K562 (cell line): ENCODE data around the gene ENKUR. TPM values are rescaled to one million over a fixed set of nuclear protein-coding genes. Genes with fewer than 3 reads are reported as not detected.

Experiments used
- ATAC-seq: fragments of 200-7000 bp; cut with Tn5 transposase; 3 replicates; pipeline ENCODE4 v1.9.1; 2020; ENCODE audit warnings: moderate library complexity
- BruUV-seq: library from RNA; stranded (reverse); fragments of 400-500 nt; replicated peaks from 2 replicates; lab custom pipeline; 2021; lab: Mats Ljungman, UMichigan
- CTCF ChIA-PET: fragments of 300-600 bp; formaldehyde crosslinking; extraction: SDS; loops from one replicate; lab custom pipeline; 2021; ENCODE audit warnings: low intra/inter-chr PET ratio; lab: Yijun Ruan, JAX
- POLR2A ChIA-PET: fragments of 300-600, 350-650 bp; sonication (Branson Sonifier 250); formaldehyde crosslinking; extraction: SDS; loops from one replicate; lab custom pipeline; 2021; ENCODE audit warnings: antibody characterized with exemption, inconsistent platforms; lab: Yijun Ruan, JAX
- DNase-seq, 4 experiments: peaks; one replicate each; pipeline versions ENCODE4 v3.0.0 to v3.0.0-alpha.2; 2011 to 2018; ENCODE audit warnings: low spot score in 3 of 4, mixed read lengths in 3 of 4; ENCODE audit errors: extremely low read depth in 1 of 4
- FAIRE-seq: peaks from 2 replicates; lab custom pipeline; 2011; peaks lifted over from hg19 to GRCh38; lab: Jason Lieb, UNC
- H2AFZ ChIP-seq: 2 replicates; pipeline ENCODE4 v1.6.0; 2011; ENCODE audit warnings: low read depth, low read length, control low read depth, inconsistent platforms
- H3K27ac ChIP-seq: fragments of 200-600 bp; 3 replicates; pipeline ENCODE4 v1.8.0; 2011; ENCODE audit warnings: low read depth, mild to moderate bottlenecking, control low read depth, inconsistent platforms, low read length, moderate library complexity, mixed read lengths; ENCODE audit errors: extremely low read depth
- H3K27me3 ChIP-seq, 2 experiments: fragments of 300-600 bp in 1 of 2; 2 replicates in 1 of 2; 3 replicates in 1 of 2; pipeline versions ENCODE4 v1.6.0 to v1.8.0; 2011; ENCODE audit warnings: inconsistent platforms in 2 of 2, low read length in 2 of 2, mild to moderate bottlenecking in 1 of 2, mixed read lengths in 1 of 2, moderate library complexity in 1 of 2; ENCODE audit not compliant: control insufficient read depth in 2 of 2, insufficient read depth in 2 of 2
- H3K36me3 ChIP-seq: fragments of 300-600 bp; 3 replicates; pipeline ENCODE4 v1.8.0; 2011; ENCODE audit warnings: mild to moderate bottlenecking, low read length, inconsistent platforms; ENCODE audit not compliant: control insufficient read depth, insufficient read depth
- H3K4me1 ChIP-seq, 2 experiments: fragments of 200-600 bp in 1 of 2; replicated peaks in 1 of 2; 2 replicates in 1 of 2; 3 replicates in 1 of 2; pipeline versions ENCODE4 v1.5.1 to v1.8.0; 2011; ENCODE audit warnings: inconsistent platforms in 2 of 2, low read length in 2 of 2, mild to moderate bottlenecking in 1 of 2, mixed read lengths in 1 of 2, moderate library complexity in 1 of 2; ENCODE audit not compliant: control insufficient read depth in 2 of 2, insufficient read depth in 2 of 2
- H3K4me2 ChIP-seq: 2 replicates; pipeline ENCODE4 v1.6.1; 2011; ENCODE audit warnings: low read length, control low read depth, inconsistent platforms, mixed read lengths; ENCODE audit not compliant: insufficient read depth
- H3K4me3 ChIP-seq: fragments of 200-600 bp; sonication (generic), shearing (Covaris generic); 2 replicates; pipeline ENCODE4 v1.5.1; 2016; ENCODE audit warnings: control low read depth, inconsistent platforms
- H3K79me2 ChIP-seq: fragments of 200-600 bp; 3 replicates; pipeline ENCODE4 v1.8.0; 2011; ENCODE audit warnings: low read length, inconsistent platforms; ENCODE audit not compliant: control insufficient read depth, insufficient read depth
- H3K9ac ChIP-seq, 2 experiments: 2 replicates each; pipeline versions ENCODE4 v1.6.0 to v1.6.1; 2011; ENCODE audit warnings: low read depth in 2 of 2, low read length in 2 of 2, control low read depth in 1 of 2, inconsistent platforms in 1 of 2, mild to moderate bottlenecking in 1 of 2, mixed read lengths in 1 of 2; ENCODE audit not compliant: insufficient read depth in 1 of 2
- H3K9me1 ChIP-seq: one replicate; pipeline ENCODE4 v1.6.0; 2011; ENCODE audit warnings: inconsistent platforms, mild to moderate bottlenecking, low read length, moderate library complexity; ENCODE audit not compliant: control insufficient read depth, insufficient read depth
- H3K9me3 ChIP-seq: replicated peaks from 2 replicates; pipeline ENCODE4 v1.5.1; 2011; ENCODE audit warnings: low read depth, low read length, inconsistent platforms; ENCODE audit not compliant: control insufficient read depth, insufficient read depth
- H4K20me1 ChIP-seq: replicated peaks from 2 replicates; pipeline ENCODE4 v1.6.1; 2011; ENCODE audit warnings: low read length, inconsistent platforms, mixed read lengths; ENCODE audit not compliant: control insufficient read depth, insufficient read depth
- BRD4 ChIP-seq: fragments of 200-600 bp; sonication (generic); IDR thresholded peaks from 2 replicates; pipeline ENCODE4 v1.6.1; 2017; ENCODE audit warnings: inconsistent platforms
- CREBBP ChIP-seq: IDR thresholded peaks from one replicate; pipeline ENCODE4 v1.6.1; 2012; ENCODE audit warnings: low read depth, mild to moderate bottlenecking, control low read depth, inconsistent platforms, low read length
- CREM ChIP-seq: IDR thresholded peaks from 2 replicates; pipeline ENCODE4 v1.6.1; 2014; ENCODE audit warnings: antibody characterized with exemption, low read depth
- HES1 ChIP-seq: fragments of 450-650 bp; IDR thresholded peaks from 2 replicates; pipeline ENCODE4 v1.6.1; 2016; ENCODE audit warnings: low read depth, mild to moderate bottlenecking, moderate library complexity
- MEF2A ChIP-seq: IDR thresholded peaks from 2 replicates; pipeline ENCODE4 v1.6.1; 2011; ENCODE audit warnings: low read depth, mild to moderate bottlenecking, low read length, moderate library complexity; ENCODE audit not compliant: control insufficient read depth
- MTA3 ChIP-seq: fragments of 450-650 bp; formaldehyde crosslinking; IDR thresholded peaks from 2 replicates; pipeline ENCODE4 v1.6.1; 2017; ENCODE audit warnings: mild to moderate bottlenecking, borderline replicate concordance
- SETDB1 ChIP-seq: IDR thresholded peaks from one replicate; pipeline ENCODE4 v1.6.1; 2012; ENCODE audit warnings: low read length, control low read depth, inconsistent platforms
- SFPQ ChIP-seq: fragments of 200-400 bp; formaldehyde crosslinking; IDR thresholded peaks from 2 replicates; pipeline ENCODE4 v1.6.1; 2017; ENCODE audit warnings: mild to moderate bottlenecking, low read depth, low read length, moderate library complexity
- SRSF7 ChIP-seq: fragments of 200-400 bp; formaldehyde crosslinking; optimal IDR thresholded peaks from 2 replicates; pipeline ENCODE3; 2017; ENCODE audit warnings: mild to moderate bottlenecking, low read depth, low read length
- ZNF384 ChIP-seq: IDR thresholded peaks from 2 replicates; pipeline ENCODE4 v1.6.1; 2012; ENCODE audit warnings: low read depth, low read length, improper control_type of control experiment
- ZNF395 ChIP-seq: fragments of 200-800 bp; sonication (Bioruptor generic); IDR thresholded peaks from 2 replicates; pipeline ENCODE4 v1.6.1; 2017; ENCODE audit warnings: missing genetic modification characterization, missing compliant biosample characterization
- ZNF764 ChIP-seq: fragments of 250-450 bp; sonication (Bioruptor Pico); IDR thresholded peaks from 2 replicates; pipeline ENCODE4 v1.4.0; 2020; ENCODE audit warnings: low read depth, mild to moderate bottlenecking, moderate library complexity
- WGBS: fragments of 100-300 bp; shearing (Covaris generic); methylation state at CpG from one replicate; pipeline ENCODE4 v1.1.6; 2016; ENCODE audit warnings: low coverage, mixed read lengths; ENCODE audit not compliant: insufficient coverage; ENCODE audit errors: missing lambda C conversion rate; 5-methylcytosine and 5-hydroxymethylcytosine counted together
- in situ Hi-C: fragments of 300-500 bp; cut with MboI; formaldehyde crosslinking; loops from 4 replicates; pipeline ENCODE4 v1.15.0; 2018; ENCODE audit warnings: inconsistent platforms, mixed read lengths
- intact Hi-C: fragments of 100-400 bp; cut with micrococcal nuclease; formaldehyde crosslinking; loops from 2 replicates; pipeline ENCODE4 v1.14.2; 2022
- polyA plus RNA-seq, 8 experiments: library from polyadenylated mRNA; depleted of rRNA in 4 of 8; stranded (reverse) in 5 of 8; unstranded in 3 of 8; fragments of >200 nt; fragmentation: Nextera tagmentation in 2 of 8; fragmentation: Illumina TruSeq in 1 of 8; extraction: Ambion mirVana in 2 of 8; extraction: Trizol in 1 of 8; gene quantifications; 2 replicates each; pipeline versions ENCODE4 v1.2.1 to v1.2.3, GENCODE V29; 2011 to 2014; ENCODE audit warnings: inconsistent platforms in 1 of 8, missing spikeins in 1 of 8
- total RNA-seq, 7 experiments: library from RNA; depleted of rRNA in 6 of 7; stranded (reverse); fragments of >200 nt in 6 of 7; fragmentation: Illumina TruSeq in 2 of 7; extraction: Trizol in 2 of 7; gene quantifications; 2 replicates each; pipeline versions ENCODE4 v1.2.1 to v1.2.3, GENCODE V29; 2011 to 2021; ENCODE audit warnings: low replicate concordance in 1 of 7

Gene ENKUR
- total and polyA plus RNA-seq, 9 of the 15 experiments (the other 6 are each of a cell fraction or from before 2014, with no cell fraction given), result 0.06 to 0.46 (median 0.20) TPM

GRCh38 chr10:24991298-24991697 is 24.7 kb downstream of the ENKUR start:
- H3K36me3 ChIP-seq, result no peaks in the 10 kb centered on the region
- no peak overlapping the region for H3K4me3 ChIP-seq
- no peak overlapping the region for H3K9ac ChIP-seq
- peaks cover 9 to 11% of the 10 kb centered on the region in 2 experiments for H3K4me1 ChIP-seq
- DNase-seq (no peak), FAIRE-seq (no peak), ATAC-seq (no peak)
- no peak overlapping the region for H3K4me2 ChIP-seq
- 70% methylated on average over 13 of the region's 13 CpGs for WGBS
- H3K9me1 ChIP-seq, result no peaks in the 10 kb centered on the region
- CTCF ChIA-PET, result no interaction called here
- no TSS peak for BruUV-seq
- POLR2A ChIA-PET, result no interaction called here
- no peaks in the 10 kb centered on the region for H4K20me1 ChIP-seq
- no peaks in the 10 kb centered on the region for H3K27me3 ChIP-seq
- H3K79me2 ChIP-seq, result no peaks in the 10 kb centered on the region
- in situ Hi-C loops (no loop called here), intact Hi-C loops (loop anchor here (2.0 kb wide), 2 partner anchors 348 to 374 kb away; no protein-coding TSS in a partner anchor)
- H2AFZ ChIP-seq, result peak overlapping the region; percentile 25; the same call in 1 of the 2 replicates
- no peak overlapping the region for H3K27ac ChIP-seq
- no peaks in the 10 kb centered on the region for H3K9me3 ChIP-seq
- TF ChIP-seq SETDB1, result no peak
- TF ChIP-seq SRSF7, result no peak
- no peak for TF ChIP-seq MTA3
- TF ChIP-seq ZNF395 (CRISPR knock-in tag), result no peak
- no peak for TF ChIP-seq BRD4
- TF ChIP-seq MEF2A, result no peak
- TF ChIP-seq CREM, result no peak
- no peak for TF ChIP-seq CREBBP
- TF ChIP-seq SFPQ, result no peak
- TF ChIP-seq HES1, result no peak
- no peak for TF ChIP-seq ZNF384
- no peak for TF ChIP-seq ZNF764 (CRISPR knock-in tag)
